Activated naive CD8-positive, alpha-beta T cell treated with anti-CD3 and anti-CD28 coated beads, Interleukin-2, amount 50 U/mL, for 24 hours (primary cell): ENCODE data around the gene SAP25.

Source experiments
- ATAC-seq: fragments of 150-1000 bp; cut with Tn5 transposase; one replicate; pipeline ENCODE4 v1.10.0; 2021
- DNase-seq: peaks from one replicate; pipeline ENCODE4 v3.0.0; 2021
- H3K27ac Mint-ChIP-seq: one replicate; pipeline ENCODE4 v1.8.0; 2021; ENCODE audit warnings: mild to moderate bottlenecking, mixed read lengths
- H3K27me3 Mint-ChIP-seq: one replicate; pipeline ENCODE4 v1.8.0; 2021; ENCODE audit warnings: mixed read lengths
- H3K36me3 Mint-ChIP-seq: one replicate; pipeline ENCODE4 v1.8.0; 2021; ENCODE audit warnings: low read depth, mixed read lengths
- H3K4me1 Mint-ChIP-seq: one replicate; pipeline ENCODE4 v1.8.0; 2021; ENCODE audit warnings: mixed read lengths
- H3K4me3 Mint-ChIP-seq: one replicate; pipeline ENCODE4 v1.8.0; 2021; ENCODE audit warnings: mild to moderate bottlenecking, moderate library complexity, mixed read lengths
- H3K9me3 Mint-ChIP-seq: one replicate; pipeline ENCODE4 v1.8.0; 2021; ENCODE audit warnings: mixed read lengths

Gene SAP25

DNA sequence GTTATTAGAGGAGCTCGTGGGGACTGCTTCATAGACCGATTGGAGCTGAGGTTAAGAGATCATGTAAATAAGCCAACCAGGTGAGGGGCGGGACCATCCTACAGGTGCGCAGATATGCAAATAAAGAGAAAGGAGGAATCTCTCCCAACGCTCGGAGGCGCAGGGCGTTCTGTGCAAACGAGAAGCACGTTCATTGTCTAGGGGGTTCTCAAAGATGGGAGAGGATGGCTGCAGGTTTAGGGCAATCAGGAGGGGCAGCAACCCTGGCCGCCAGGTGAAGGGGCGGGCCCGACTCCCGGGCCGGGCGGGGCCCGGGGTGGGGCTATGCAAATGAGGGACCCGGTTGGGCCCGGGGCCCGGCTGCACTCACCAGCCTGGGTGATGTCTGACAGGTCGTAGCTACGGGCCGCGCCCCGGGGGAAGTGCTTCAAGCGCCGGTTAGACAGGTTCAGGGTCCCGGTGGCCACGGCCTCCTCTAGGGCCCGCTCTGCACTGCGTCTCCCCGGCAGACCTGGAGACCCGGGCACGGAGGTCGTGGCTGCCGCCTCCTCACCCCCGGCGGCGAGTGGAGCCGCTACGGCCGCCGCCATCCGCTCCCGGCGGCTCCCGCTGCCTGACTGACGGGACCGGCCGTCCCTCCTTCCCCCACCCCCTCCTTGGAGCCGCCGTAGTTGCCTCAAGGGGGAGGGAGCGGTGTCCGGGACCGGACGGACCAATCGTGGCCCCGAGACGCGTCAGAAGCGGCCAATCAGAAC lies 12.0 kb upstream of the SAP25 start, which contains the start of gene LRCH4:
LRCH4 (minus strand) TSS at position 619 of the 755 bp plus-strand sequence; CDS start at position 590, 29 bp downstream.
- H3K27ac Mint-ChIP-seq, result peak within 1 kb of the TSS; percentile 90
- H3K27me3 Mint-ChIP-seq, result peaks cover 3% of the 10 kb centered on the region
- H3K36me3 Mint-ChIP-seq, result peaks cover 3% of the 10 kb centered on the region
- DNase-seq (peak; percentile 67), ATAC-seq (peak; percentile 5)
- H3K4me3 Mint-ChIP-seq, result peak within 1 kb of the TSS; percentile 98
- peaks cover 40% of the 10 kb centered on the region for H3K4me1 Mint-ChIP-seq
- H3K9me3 Mint-ChIP-seq, result no peaks in the 10 kb centered on the region

- H3K9me3 Mint-ChIP-seq, result no peaks in the 10 kb centered on the region
- H3K36me3 Mint-ChIP-seq, result peaks cover 3% of the 10 kb centered on the region
- peaks cover 40% of the 10 kb centered on the region for H3K4me1 Mint-ChIP-seq
- peaks cover 3% of the 10 kb centered on the region for H3K27me3 Mint-ChIP-seq
- no peak for ATAC-seq
- DNase-seq, result no peak
- H3K27ac Mint-ChIP-seq, result peak overlapping the region; percentile 90
- H3K4me3 Mint-ChIP-seq, result peak overlapping the region; percentile 98
These were observed 11.2 kb upstream of the SAP25 start for GRCh38 chr7:100584683-100585510.

GRCh38 chr7:100584054-100584682 lies 10.5 kb upstream of the SAP25 start:
- peaks cover 7% of the 10 kb centered on the region for H3K36me3 Mint-ChIP-seq
- no peaks in the 10 kb centered on the region for H3K9me3 Mint-ChIP-seq
- H3K4me1 Mint-ChIP-seq, result peaks cover 40% of the 10 kb centered on the region
- no peak for DNase-seq
- no peak for ATAC-seq
- H3K4me3 Mint-ChIP-seq, result peak overlapping the region; percentile 98
- peak overlapping the region; percentile 90 for H3K27ac Mint-ChIP-seq
- peaks cover 3% of the 10 kb centered on the region for H3K27me3 Mint-ChIP-seq

GRCh38 chr7:100583132-100584053 lies 9.7 kb upstream of the SAP25 start:
- ATAC-seq, result peak; percentile 34
- peak; percentile 82 for DNase-seq
- Mint-ChIP-seq H3K27ac (peak overlapping the region; percentile 90), H3K36me3 (peaks cover 11% of the 10 kb centered on the region), H3K9me3 (no peaks in the 10 kb centered on the region), H3K4me1 (peaks cover 40% of the 10 kb centered on the region), H3K27me3 (peaks cover 3% of the 10 kb centered on the region), H3K4me3 (peak overlapping the region; percentile 98)

GRCh38 chr7:100582650-100583049 lies 8.9 kb upstream of the SAP25 start:
- Mint-ChIP-seq H3K27ac (peak overlapping the region; percentile 90), H3K4me3 (peak overlapping the region; percentile 6), H3K9me3 (no peaks in the 10 kb centered on the region), H3K27me3 (peaks cover 3% of the 10 kb centered on the region), H3K4me1 (peaks cover 40% of the 10 kb centered on the region), H3K36me3 (peaks cover 11% of the 10 kb centered on the region)
- ATAC-seq (no peak), DNase-seq (no peak)

- peak overlapping the region; percentile 6 for H3K4me3 Mint-ChIP-seq
- peaks cover 40% of the 10 kb centered on the region for H3K4me1 Mint-ChIP-seq
- peaks cover 3% of the 10 kb centered on the region for H3K27me3 Mint-ChIP-seq
- peak overlapping the region; percentile 90 for H3K27ac Mint-ChIP-seq
- DNase-seq (no peak), ATAC-seq (no peak)
- H3K36me3 Mint-ChIP-seq, result peaks cover 11% of the 10 kb centered on the region
- no peaks in the 10 kb centered on the region for H3K9me3 Mint-ChIP-seq
These were observed 8.4 kb upstream of the SAP25 start for GRCh38 chr7:100582041-100582579.

DNA sequence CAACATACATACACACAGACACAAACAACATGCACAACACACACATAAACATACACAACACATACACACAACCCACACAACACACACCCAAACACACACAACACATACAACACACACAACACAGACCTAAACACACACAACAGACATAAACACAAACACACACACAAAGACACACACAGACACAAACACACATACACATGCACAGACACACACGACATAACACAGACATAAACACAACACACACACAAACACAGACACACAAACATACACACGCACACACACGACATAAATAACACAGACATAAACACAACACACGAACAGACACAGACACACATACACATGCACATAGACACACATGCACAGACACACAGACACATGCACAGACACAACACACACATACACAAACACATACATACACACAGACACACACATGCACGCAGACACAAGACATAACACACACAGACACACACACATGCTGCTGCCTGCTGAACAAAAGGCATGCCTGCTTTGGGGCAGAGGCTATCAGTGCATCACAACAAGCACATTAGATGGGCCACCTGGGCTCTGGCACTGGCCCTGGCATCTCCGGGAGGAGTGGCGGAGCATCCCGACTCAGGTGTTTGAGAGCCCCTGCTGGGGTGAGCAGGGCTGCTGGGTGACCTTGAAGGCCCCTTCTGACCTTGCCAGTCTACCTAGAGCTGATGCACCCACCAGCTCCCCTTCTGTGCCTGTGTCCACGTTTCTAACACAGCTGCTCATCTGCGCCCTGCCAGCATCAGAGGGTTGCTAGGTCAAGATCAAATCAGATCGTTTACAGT lies 7.0 kb upstream of the SAP25 start:
- no peak for ATAC-seq
- H3K27ac Mint-ChIP-seq, result no peak overlapping the region
- H3K36me3 Mint-ChIP-seq, result peaks cover 8% of the 10 kb centered on the region
- no peaks in the 10 kb centered on the region for H3K9me3 Mint-ChIP-seq
- peaks cover 34% of the 10 kb centered on the region for H3K4me1 Mint-ChIP-seq
- no peaks in the 10 kb centered on the region for H3K27me3 Mint-ChIP-seq
- no peak for DNase-seq
- H3K4me3 Mint-ChIP-seq, result no peak overlapping the region

DNA sequence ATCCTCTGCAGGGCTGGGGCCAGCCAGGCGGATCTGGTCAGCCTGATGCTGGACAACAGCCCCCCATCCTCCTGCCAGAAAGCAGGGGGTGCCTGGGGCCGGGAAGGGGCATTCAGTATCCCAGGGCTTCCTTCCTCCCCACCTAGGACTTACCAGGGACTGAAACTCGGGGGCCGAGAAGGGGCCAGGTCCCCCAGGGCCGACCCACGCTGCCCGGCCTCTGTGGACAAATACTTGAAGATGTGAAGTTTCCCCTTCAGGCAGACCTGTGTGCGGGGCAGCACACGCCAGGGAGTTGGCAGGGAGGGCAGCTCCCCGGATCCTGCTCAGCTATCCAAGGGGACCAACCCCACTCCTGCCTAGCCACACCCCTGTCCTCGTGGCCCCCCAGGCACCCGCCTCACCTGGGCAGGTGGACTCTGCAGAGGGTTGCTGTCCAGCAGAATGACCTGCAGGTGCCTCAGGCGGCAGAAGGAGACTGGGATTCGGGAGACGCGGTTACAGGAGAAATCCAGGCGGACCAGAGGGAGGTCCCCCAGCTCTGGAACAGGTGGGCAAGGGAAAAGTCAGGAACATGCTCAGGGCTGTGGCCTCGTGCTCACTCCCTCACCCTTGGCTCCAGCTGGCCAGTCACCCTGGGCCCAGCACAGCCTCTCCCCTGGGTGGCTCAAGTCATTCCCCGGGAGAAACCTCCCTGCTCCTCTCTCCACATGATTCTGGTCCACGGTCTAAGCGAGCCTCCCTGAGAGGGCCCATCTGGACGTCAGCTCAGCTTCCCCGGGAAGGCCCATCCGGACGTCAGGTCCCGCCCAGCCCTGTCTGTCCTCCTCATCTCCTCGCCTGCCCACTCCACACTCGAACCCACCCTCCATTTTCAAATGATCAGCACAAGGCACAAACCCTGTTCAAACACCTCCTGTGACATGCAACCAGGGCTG lies 4.8 kb upstream of the SAP25 start:
- DNase-seq, result no peak
- ATAC-seq, result no peak
- Mint-ChIP-seq H3K4me1 (peaks cover 15% of the 10 kb centered on the region), H3K9me3 (no peaks in the 10 kb centered on the region), H3K4me3 (no peak overlapping the region), H3K36me3 (peaks cover 9% of the 10 kb centered on the region), H3K27ac (no peak overlapping the region), H3K27me3 (no peaks in the 10 kb centered on the region)

- ATAC-seq (no peak), DNase-seq (no peak)
- H3K9me3 Mint-ChIP-seq, result no peaks in the 10 kb centered on the region
- H3K27me3 Mint-ChIP-seq, result no peaks in the 10 kb centered on the region
- peaks cover 5% of the 10 kb centered on the region for H3K4me1 Mint-ChIP-seq
- no peak overlapping the region for H3K4me3 Mint-ChIP-seq
- peaks cover 9% of the 10 kb centered on the region for H3K36me3 Mint-ChIP-seq
- H3K27ac Mint-ChIP-seq, result no peak overlapping the region
These were observed 3.8 kb upstream of the SAP25 start for GRCh38 chr7:100577507-100577906.

GRCh38 chr7:100577103-100577502 lies 3.4 kb upstream of the SAP25 start:
- H3K9me3 Mint-ChIP-seq, result no peaks in the 10 kb centered on the region
- DNase-seq, result no peak
- H3K4me3 Mint-ChIP-seq, result no peak overlapping the region
- no peak overlapping the region for H3K27ac Mint-ChIP-seq
- ATAC-seq, result no peak
- no peaks in the 10 kb centered on the region for H3K27me3 Mint-ChIP-seq
- H3K4me1 Mint-ChIP-seq, result peaks cover 3% of the 10 kb centered on the region
- peaks cover 9% of the 10 kb centered on the region for H3K36me3 Mint-ChIP-seq

GRCh38 chr7:100576384-100576993 lies 2.8 kb upstream of the SAP25 start:
- Mint-ChIP-seq H3K36me3 (peaks cover 9% of the 10 kb centered on the region), H3K27ac (no peak overlapping the region), H3K9me3 (no peaks in the 10 kb centered on the region), H3K4me1 (peaks cover 8% of the 10 kb centered on the region), H3K27me3 (no peaks in the 10 kb centered on the region), H3K4me3 (no peak overlapping the region)
- ATAC-seq, result no peak
- no peak for DNase-seq
